Transverse colon (tissue), 4 donors: ENCODE results near the gene KANTR. TPM values are rescaled to one million over a fixed set of nuclear protein-coding genes. Genes with fewer than 3 reads are reported as not detected.

Experiments
- DNase-seq: peaks from one replicate; pipeline ENCODE4 v3.0.0-alpha.2; 2019
- H3K27ac ChIP-seq, 4 donors: fragments of 200-600 bp; sonication (generic); 2 replicates each; pipeline ENCODE4 v1.5.1; 2016 to 2018; ENCODE audit warnings: inconsistent platforms in 4 of 4
- H3K27me3 ChIP-seq: fragments of 200-600 bp; sonication (generic); 2 replicates; pipeline ENCODE4 v1.5.1; 2017; ENCODE audit warnings: inconsistent platforms
- H3K36me3 ChIP-seq, 4 donors: fragments of 200-600 bp; sonication (generic); 2 replicates each; pipeline ENCODE4 v1.5.1; 2017 to 2019; ENCODE audit warnings: inconsistent platforms in 4 of 4
- H3K4me1 ChIP-seq, 4 donors: fragments of 200-600 bp; sonication (generic); 2 replicates each; pipeline ENCODE4 v1.5.1; 2017 to 2020; ENCODE audit warnings: inconsistent platforms in 4 of 4
- H3K4me3 ChIP-seq, 4 donors: fragments of 200-600 bp; sonication (generic); 1 replicate in 1 of 4; 2 replicates in 3 of 4; pipeline versions ENCODE4 v1.5.1 to v1.6.1; 2017 to 2019; ENCODE audit warnings: inconsistent platforms in 4 of 4
- H3K9me3 ChIP-seq, 2 donors: fragments of 200-600 bp; sonication (generic); 2 replicates each; pipeline ENCODE4 v1.5.1; 2017 to 2019; ENCODE audit warnings: inconsistent platforms in 2 of 2
- EP300 ChIP-seq: sonication (generic); formaldehyde crosslinking; IDR thresholded peaks from one replicate; pipeline ENCODE4 v1.6.1; 2017; ENCODE audit warnings: antibody characterized with exemption, low read depth
- POLR2A ChIP-seq: fragments of 450-650 bp; IDR thresholded peaks from one replicate; pipeline ENCODE4 v1.6.1; 2016; ENCODE audit warnings: antibody characterized with exemption, mild to moderate bottlenecking, moderate library complexity
- POLR2AphosphoS5 ChIP-seq, 3 donors: sonication (generic); formaldehyde crosslinking; IDR thresholded peaks; one replicate each; pipeline ENCODE4 v1.6.1; 2016; ENCODE audit warnings: antibody characterized with exemption in 3 of 3
- WGBS, 2 donors: methylation state at CpG; one replicate each; pipeline ENCODE4 v1.1.5; 2018; ENCODE audit warnings: low coverage in 1 of 2; 5-methylcytosine and 5-hydroxymethylcytosine counted together
- in situ Hi-C, 4 donors: fragments of 200-750 bp; cut with MboI; loops; one replicate each; pipeline versions ENCODE4 v1.15.0 to v1.15.1; 2017; ENCODE audit warnings: low sequenced_read_pairs in 3 of 4, low pct_ligation_motif_present in 1 of 4, low pct_unique_long_range_greater_than_20kb in 1 of 4
- intact Hi-C: fragments of 100-400 bp; cut with DNase I; formaldehyde crosslinking; loops from one replicate; pipeline ENCODE4 v1.15.1; 2023; ENCODE audit warnings: low total_unique reads
- total RNA-seq, 4 donors: library from RNA; depleted of rRNA; stranded (reverse); fragments of >200 nt; gene quantifications; one replicate each; pipeline ENCODE4 v1.1.0, GENCODE V29; 2016
- TF ChIP-seq, protein P1 (sequence below), 5 experiments: fragments of 200-600 bp in 3 of 5; fragments of 450-650 bp in 2 of 5; sonication (generic) in 3 of 5; IDR thresholded peaks; 1 replicate in 2 of 5; 2 replicates in 3 of 5; pipeline ENCODE4 v1.5.1; 2016 to 2017; ENCODE audit warnings: antibody characterized with exemption in 5 of 5, inconsistent platforms in 3 of 5, mild to moderate bottlenecking in 2 of 5, moderate library complexity in 1 of 5

KANTR gene
- total RNA-seq, 4 donors from 2014 or later = 13.4 to 141 (median 17.9) TPM

DNA sequence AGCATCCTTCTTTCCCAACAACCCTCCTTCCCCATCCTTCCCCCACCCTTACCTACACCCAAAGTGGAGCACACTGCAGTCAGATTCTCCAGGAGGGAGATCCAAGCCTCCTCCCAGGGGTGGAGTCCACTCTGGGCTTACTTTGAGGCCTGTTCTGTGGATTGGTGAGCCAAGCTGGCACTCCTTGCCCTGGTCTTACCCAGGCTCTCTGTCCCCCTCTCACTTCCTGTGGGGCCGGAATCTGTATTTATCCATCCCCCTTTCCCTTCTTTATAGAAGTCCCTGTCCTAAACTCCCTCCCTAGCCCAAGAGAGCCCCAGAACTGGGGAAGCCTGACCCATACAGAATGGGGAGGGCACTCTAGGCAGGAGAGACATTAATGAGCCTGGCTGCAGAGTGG is 15.0 kb upstream of the KANTR start:
- Histone ChIP-seq H3K36me3 (no peaks in the 10 kb centered on the region), H3K27me3 (no peaks in the 10 kb centered on the region), H3K9me3 (no peaks in the 10 kb centered on the region), H3K27ac (no peak overlapping the region), H3K4me1 (no peaks in the 10 kb centered on the region), H3K4me3 (no peak overlapping the region)
- in situ Hi-C loops = no loop called here
- intact Hi-C loops = no loop called here
- WGBS, 2 donors = 93% methylated on average over 1 of the region's 1 CpG; no CpG with 5 or more reads in 1 of the 2 donors
- TF ChIP-seq POLR2A = no peak
- TF ChIP-seq, protein P1, sequence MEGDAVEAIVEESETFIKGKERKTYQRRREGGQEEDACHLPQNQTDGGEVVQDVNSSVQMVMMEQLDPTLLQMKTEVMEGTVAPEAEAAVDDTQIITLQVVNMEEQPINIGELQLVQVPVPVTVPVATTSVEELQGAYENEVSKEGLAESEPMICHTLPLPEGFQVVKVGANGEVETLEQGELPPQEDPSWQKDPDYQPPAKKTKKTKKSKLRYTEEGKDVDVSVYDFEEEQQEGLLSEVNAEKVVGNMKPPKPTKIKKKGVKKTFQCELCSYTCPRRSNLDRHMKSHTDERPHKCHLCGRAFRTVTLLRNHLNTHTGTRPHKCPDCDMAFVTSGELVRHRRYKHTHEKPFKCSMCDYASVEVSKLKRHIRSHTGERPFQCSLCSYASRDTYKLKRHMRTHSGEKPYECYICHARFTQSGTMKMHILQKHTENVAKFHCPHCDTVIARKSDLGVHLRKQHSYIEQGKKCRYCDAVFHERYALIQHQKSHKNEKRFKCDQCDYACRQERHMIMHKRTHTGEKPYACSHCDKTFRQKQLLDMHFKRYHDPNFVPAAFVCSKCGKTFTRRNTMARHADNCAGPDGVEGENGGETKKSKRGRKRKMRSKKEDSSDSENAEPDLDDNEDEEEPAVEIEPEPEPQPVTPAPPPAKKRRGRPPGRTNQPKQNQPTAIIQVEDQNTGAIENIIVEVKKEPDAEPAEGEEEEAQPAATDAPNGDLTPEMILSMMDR (IDR thresholded peaks at IDR 0.05) = no peak
- TF ChIP-seq EP300 = no peak
- TF ChIP-seq POLR2AphosphoS5 (IDR thresholded peaks at IDR 0.05) = no peak
- DNase-seq = no peak

DNA sequence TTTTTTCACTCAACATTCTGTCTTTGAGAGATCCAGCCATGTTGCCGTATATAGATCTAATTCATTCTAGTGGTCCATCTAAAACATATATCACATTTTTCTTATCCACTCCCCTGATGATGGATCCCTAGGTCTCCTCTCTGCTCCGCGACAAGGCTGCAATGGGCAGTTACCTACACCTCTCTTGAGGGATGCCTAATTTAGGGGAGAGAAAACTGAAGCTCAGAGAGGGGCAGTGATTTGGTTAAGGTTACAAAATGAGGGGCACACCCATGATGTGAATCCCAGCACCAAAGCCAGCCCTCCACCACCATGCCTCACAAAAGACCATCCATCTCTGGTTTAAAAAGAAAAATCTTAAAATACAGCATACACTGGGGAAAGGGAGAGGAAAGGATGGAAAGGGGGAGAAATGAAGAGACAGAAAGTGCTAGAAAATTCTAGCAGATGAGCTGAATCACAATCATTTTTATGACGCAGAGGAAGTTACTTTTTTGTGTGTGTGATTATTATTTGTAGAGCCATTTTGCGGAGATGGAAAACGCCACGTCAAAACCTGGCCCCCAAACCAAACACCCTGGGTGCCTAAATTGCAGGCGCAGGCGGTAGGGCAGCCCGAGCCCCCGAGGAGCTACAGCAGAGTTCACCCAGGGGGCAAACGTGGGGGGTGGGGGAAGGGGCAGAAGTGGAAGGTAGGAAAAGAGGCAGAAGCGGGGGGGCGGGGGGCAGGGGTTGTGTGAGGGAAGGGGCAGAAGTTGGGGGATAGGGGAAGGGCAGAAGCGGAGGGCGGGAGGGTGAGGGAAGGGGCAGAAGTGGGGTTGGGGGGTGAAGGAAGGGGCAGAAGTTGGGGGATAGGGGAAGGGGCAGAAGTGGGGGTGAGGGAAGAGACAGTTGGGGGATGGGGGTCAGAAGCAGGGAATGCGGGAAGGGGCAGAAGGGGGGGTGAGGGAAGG is 13.0 kb upstream of the KANTR start:
- Histone ChIP-seq H3K9me3 (no peaks in the 10 kb centered on the region), H3K36me3 (no peaks in the 10 kb centered on the region), H3K4me3 (peak overlapping the region in 2 of 4 donors; percentile 82 to 84), H3K27ac (peak overlapping the region; percentile 73 to 89 (median 84)), H3K4me1 (peaks cover 0 to 6% (median 0%) of the 10 kb centered on the region in 4 donors), H3K27me3 (no peaks in the 10 kb centered on the region)
- TF ChIP-seq POLR2A (no peak), EP300 (no peak), POLR2AphosphoS5 (IDR thresholded peaks at IDR 0.05) (no peak)
- TF ChIP-seq, protein P1 (IDR thresholded peaks at IDR 0.05) = no peak
- in situ Hi-C loops = no loop called here
- DNase-seq = no peak
- intact Hi-C loops = no loop called here
- WGBS, 2 donors = 0 to 47% methylated on average over 1 to 12 of the region's 17 CpGs

DNA sequence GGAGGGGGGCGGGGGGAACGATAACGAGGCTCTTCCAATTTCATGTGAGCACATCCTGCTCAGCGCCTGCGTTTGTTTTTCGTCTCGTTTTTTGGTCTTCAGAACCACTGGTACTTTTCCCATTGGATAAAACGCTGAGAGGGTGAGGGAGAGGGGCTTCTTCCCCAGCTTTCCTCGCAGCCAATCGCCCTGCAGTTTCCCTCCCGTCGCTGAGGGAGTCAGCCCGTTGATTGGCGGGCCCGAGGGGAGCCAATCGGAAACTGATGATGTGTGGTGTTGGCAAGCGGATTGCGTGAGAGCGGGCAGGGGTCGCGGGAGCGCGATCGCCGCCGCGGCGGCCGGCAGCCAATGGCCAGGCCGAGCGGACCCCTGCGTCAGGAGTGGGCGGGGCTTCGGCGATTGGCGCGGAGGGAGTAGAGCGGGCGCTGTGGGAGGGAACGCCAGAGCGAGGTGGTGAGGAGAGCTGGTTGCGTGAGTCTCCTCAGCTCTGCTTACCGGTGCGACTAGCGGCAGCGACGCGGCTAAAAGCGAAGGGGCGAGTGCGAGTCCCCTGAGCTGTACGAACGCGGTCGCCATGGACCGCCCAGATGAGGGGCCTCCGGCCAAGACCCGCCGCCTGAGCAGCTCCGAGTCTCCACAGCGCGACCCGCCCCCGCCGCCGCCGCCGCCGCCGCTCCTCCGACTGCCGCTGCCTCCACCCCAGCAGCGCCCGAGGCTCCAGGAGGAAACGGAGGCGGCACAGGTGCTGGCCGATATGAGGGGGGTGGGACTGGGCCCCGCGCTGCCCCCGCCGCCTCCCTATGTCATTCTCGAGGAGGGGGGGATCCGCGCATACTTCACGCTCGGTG is 11.8 kb upstream of the KANTR start, which contains the start of gene TSPYL2:
TSPYL2 (plus strand) TSS at position 443 of the 848 bp plus-strand sequence; CDS start at position 575, 132 bp downstream.
- no peaks in the 10 kb centered on the region for H3K36me3 ChIP-seq
- peak within 1 kb of the TSS; percentile 89 to 95 (median 92) for H3K27ac ChIP-seq
- intact Hi-C loops (no loop called here), in situ Hi-C loops (no loop called here)
- H3K9me3 ChIP-seq = no peaks in the 10 kb centered on the region
- H3K27me3 ChIP-seq = no peaks in the 10 kb centered on the region
- peak; percentile 98 for TF ChIP-seq POLR2A
- peak; percentile 99 for TF ChIP-seq POLR2AphosphoS5 (IDR thresholded peaks at IDR 0.05)
- no peak for TF ChIP-seq EP300
- TF ChIP-seq, protein P1 (IDR thresholded peaks at IDR 0.05) = peak in 1 of 5 experiments; percentile 8
- peak; percentile 94 for DNase-seq
- H3K4me3 ChIP-seq = peak within 1 kb of the TSS; percentile 65 to 84 (median 80)
- H3K4me1 ChIP-seq = peaks cover 0 to 9% (median 2%) of the 10 kb centered on the region in 4 donors
- WGBS, 2 donors = 60% methylated on average over 83 of the region's 86 CpGs; no CpG with 5 or more reads in 1 of the 2 donors
